GM12801 (cell line): ENCODE results near the gene ABCC1.

ENCODE experiments used
- CTCF ChIP-seq: IDR thresholded peaks from one replicate; pipeline ENCODE4 v1.5.1; 2011; ENCODE audit warnings: control low read depth; ENCODE audit not compliant: insufficient read length; ENCODE audit errors: extremely low read depth

The ABCC1 gene

GRCh38 chr16:16141784-16142396 is 192.5 kb downstream of the ABCC1 start:
- no peak for TF ChIP-seq CTCF

GRCh38 chr16:16143038-16143763 is 193.8 kb downstream of the ABCC1 start:
- TF ChIP-seq CTCF, result no peak

GRCh38 chr16:16143931-16144330 is 194.5 kb downstream of the ABCC1 start:
- TF ChIP-seq CTCF, result no peak

GRCh38 chr16:16144416-16144815 is 195.0 kb downstream of the ABCC1 start:
- TF ChIP-seq CTCF, result no peak

GRCh38 chr16:16145286-16145685 is 195.9 kb downstream of the ABCC1 start:
- no peak for TF ChIP-seq CTCF

GRCh38 chr16:16146380-16147315 is 197.2 kb downstream of the ABCC1 start:
- no peak for TF ChIP-seq CTCF
